NCI-H526 treated with DMSO at 0.1 percent for 48 hours (cell line): ENCODE results near the gene CENPX.

Source experiments
- DNase-seq: peaks from one replicate; lab custom pipeline; 2025; lab: John Stamatoyannopoulos, UW

The CENPX gene

DNA sequence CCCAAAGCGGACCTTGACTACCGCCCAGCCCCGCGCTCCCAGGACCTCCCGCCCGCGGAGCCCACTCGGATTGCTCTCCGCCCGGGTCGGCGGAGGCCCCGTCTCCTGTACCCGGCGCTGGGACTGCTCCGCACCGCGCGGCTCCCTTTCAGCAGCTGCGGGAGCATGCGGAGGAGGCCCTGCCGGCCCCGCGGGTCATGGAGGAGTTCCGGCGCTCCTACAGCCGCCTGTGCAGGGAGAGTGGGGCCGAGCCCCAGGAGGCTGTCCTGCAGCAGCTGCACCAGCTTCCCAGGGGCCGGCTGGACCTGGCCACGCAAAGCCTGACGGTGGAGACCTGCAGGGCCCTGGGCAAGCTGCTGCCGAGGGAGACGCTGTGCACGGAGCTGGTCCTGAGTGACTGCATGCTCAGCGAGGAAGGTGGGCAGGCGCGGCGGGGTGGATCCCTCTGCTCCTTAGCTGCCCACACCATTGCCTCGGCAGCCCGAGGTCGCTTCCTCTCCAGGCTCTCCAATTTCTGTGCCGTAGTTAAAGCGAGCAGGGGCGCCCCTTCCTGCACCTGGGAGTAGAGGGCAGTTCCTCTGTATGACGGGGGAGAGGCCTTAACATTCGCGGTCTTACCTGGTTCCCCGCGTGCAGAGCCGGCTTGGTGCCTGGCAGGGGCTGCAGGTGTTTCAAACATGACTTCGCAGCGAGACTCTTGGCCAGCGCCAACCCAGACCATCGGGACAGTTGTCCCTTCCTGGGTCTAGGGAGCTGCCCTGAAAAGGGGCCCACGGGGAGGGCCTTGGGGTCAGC is 966 bp upstream of the CENPX start:
- no peak for DNase-seq

GRCh38 chr17:82022981-82023446 is 336 bp upstream of the CENPX start, which contains the start of gene LRRC45:
Gene LRRC45, plus strand, starts transcription at chr17:82023305. Its CDS starts 339 bp downstream, at chr17:82023644.
- peak; percentile 99 for DNase-seq

GRCh38 chr17:82021900-82022309 is 773 bp downstream of the CENPX start:
- no peak for DNase-seq

DNA sequence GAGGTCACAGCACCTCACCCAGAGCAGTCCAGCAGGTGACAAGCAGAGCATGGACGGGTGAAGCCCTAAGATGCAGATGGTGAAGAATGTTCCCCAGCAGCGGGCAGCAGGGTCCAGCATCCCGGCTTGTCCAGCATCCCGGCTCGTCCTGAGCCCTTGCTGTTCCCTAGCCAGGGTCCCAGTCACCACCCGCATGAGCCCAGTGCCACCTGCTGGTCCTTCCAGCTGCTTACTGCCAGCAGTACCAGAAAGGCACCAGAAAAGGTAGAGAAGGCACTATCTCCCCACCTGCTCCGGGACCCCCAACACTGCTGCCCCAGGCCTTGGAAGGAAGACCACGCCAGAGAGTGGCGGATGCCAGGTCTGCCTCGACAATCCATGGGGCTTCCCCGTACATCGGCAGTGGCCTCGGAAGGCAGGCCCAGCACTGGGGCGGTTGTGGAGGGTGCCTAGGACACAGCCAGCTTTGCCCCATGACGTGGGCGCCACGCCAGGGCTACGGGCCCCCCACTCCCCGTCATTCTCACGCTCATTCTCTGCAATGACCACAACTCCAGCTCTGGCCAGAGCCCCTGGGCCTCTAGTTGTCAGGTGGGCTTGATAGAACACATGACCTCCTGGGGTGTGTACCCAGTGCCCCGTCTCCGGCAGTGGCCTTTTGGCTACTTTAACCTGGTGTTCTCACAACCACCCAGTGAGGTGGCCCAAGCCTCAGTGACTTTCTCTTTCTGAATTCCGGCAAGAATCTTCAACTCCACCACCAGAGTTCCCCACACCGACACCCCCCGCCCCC is 1.4 kb downstream of the CENPX start:
- DNase-seq, result peak; percentile 30

- DNase-seq, result no peak
Measured at GRCh38 chr17:82020572-82021106, 2.0 kb downstream of the CENPX start.

GRCh38 chr17:82019690-82020571 is 2.7 kb downstream of the CENPX start:
- peak; percentile 29 for DNase-seq

- no peak for DNase-seq
Measured at GRCh38 chr17:82018989-82019689, 3.5 kb downstream of the CENPX start.

GRCh38 chr17:82018152-82018988 is 4.3 kb downstream of the CENPX start:
- DNase-seq, result no peak

DNA sequence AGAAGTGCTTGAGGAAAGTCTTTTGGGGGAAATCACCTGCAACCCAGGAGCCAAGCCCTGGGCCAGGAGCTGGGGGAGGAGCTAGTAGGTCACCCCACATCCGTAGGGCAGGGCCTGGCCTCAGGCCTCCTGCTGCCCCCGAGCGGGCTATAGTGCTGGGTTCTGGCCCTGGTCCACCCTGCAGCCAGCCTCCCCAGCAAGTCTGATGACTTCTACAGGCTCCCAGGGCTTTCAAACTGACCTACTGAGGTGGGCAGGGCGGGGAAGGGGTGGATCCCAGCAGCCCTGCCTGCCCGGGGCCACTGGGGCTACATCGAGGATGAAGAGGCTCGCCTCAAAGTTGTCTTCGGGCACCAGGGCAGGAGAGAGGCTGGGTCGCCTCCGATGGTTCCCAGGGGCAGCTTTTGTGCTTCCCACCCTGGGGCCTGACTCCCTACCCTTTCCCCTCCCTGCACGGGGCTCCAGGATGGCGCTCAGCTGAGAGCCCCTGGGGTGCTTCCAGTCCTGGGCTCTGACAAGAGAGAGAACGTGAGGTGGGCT is 5.0 kb downstream of the CENPX start:
- no peak for DNase-seq

- no peak for DNase-seq
Measured at GRCh38 chr17:82016875-82017459, 5.7 kb downstream of the CENPX start.

DNA sequence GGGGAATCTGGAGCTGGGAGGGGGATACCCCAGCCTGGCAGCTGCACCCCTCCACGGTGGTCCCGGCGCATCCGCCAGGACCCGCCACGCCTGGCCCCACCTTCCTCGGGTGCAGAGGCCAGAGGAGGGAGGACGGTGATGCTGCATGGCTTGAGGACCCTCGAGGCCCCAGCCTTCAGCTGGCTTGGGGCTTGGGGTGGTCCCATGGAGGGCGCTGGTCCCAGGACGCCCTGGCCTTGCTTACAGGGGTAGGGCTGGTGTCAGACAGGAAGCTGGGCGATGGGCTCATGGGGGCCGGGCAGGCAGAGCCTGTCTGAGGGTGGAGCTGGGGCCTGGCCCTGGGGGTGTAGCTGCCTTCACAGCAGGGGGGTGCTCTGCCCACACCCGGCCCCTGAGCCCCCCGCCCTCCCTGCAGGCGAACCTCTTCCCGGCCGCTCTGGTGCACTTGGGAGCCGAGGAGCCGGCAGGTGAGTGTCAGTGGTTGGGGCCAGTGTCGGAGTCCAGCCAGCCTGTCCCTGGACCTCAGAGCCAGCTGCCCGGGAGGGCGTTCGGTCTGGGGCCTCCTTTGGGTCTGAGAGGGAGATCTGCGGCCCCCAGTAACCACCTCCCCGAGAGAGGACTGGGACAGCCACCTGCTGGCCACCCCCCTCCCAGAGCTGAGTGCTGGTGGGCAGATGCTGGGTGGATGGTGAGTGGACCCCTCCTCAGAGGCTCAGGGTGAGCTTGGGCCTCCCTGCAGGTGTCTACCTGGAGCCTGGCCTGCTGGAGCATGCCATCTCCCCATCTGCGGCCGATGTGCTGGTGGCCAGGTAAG is 6.4 kb downstream of the CENPX start:
- DNase-seq, result no peak

- DNase-seq, result no peak
Measured at GRCh38 chr17:82015311-82015971, 7.2 kb downstream of the CENPX start.

DNA sequence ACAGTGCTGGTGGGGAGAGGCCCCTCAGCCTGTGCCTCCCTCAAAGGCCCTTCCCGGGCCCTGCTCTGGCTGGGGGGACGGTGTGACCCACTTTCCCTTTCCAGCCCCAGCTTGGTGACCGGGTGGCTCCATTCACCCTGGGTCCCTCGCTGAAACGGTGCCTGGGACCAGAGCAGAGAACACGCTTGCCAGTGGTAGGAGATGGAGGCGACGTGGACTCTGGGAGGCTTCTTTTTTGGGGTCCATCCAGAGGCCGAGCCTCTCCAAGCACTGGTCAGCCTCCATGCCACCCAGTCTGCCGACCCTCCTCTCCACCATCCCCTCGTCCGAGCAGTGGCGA is 7.7 kb downstream of the CENPX start:
- DNase-seq, result no peak

DNA sequence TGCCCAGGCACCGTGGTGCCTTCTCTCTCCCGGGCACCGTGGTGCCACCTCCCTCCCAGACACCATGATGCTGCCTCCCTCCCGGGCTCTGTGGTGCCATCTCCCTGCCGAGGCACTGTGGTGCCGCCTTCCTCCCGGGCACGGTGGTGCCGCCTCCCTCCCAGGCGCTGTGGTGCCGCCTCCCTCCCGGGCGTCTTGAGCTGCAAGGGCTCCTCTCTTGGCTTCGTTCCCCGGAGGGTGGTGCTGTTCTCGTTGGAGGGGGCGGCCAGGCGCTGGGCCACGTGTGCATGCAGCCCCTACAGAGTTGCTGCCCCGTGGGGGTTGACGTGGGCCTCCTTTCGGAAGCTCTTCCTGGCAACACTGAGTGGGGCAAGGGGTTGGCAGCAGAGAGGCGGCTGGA is 8.2 kb downstream of the CENPX start:
- DNase-seq, result no peak

DNA sequence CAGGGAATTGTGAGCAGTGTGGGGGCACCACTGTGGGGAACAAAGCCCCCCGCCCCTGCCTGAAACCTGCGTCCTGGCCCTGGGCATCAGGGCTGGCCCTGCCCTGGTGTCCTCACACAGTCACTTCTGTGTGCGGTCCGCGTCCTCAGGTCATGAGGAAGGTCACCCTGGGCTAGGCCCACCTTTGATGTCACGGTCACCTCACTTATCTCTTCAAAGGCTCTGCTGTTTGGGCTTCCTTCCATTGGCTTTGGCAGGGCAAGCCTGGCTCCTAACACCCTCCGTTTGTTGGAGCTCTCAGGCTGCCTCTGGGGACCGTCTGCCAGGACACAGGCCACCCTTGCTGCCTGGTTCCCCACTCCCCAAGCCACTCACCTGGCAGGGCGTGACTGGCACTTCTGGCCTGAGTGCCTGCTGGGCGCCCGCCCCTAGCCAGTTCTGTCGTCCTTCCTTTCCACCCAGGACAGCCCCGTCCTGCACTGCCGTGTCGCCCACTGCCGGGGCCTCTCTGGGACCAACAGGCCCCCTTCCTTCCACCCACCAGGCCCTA is 8.8 kb downstream of the CENPX start:
- no peak for DNase-seq

DNA sequence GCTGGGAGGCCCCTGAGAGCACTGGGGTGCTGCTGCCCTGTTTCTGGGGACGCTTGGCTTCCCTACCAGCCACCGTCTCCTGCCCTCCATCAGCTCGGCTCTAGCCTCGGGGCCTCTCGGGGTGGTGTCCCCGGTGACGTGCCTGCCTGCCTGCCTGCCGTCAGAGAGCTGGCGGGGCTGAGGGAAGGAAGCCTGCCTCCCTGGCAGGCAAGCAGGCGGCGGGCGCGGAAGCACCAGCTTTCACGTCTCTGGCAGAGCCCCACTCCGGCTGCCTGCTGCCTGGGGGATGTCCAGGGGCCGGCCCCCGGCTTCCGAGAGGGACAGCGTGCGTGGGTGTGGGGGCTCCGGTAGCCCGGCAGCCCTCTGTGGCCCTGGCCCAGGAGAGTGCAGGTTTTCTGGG is 9.3 kb downstream of the CENPX start:
- DNase-seq, result no peak

- DNase-seq, result no peak
Measured at GRCh38 chr17:82012640-82013295, 9.9 kb downstream of the CENPX start.
